Measurements from ENCODE around the gene SYNDIG1. TPM values are rescaled to one million over a fixed set of nuclear protein-coding genes. Genes with fewer than 3 reads are reported as not detected.

SYNDIG1 gene
- total and polyA plus RNA-seq, 2 experiments from 2014 or later: 1.7 to 2.4 TPM

DNA sequence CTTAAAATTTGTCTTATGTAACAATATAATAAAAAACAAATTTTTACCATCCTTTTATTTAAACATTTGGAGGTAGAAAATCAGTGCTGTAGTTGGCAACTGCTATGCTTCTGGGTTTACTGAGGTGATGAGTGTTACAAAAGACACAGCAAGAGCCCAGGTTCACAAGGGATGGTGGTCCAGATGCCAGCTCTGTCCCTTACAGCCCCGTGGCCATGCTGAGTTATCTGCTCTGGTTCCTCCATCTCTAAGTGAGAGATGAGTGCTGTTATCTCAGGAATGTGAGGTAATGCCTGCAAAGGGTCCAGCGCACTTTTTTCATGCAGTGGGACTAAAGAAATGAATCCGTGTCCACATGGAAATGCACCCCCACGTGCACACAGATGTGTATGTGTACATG is 17.8 kb downstream of the SYNDIG1 start:
- H3K27me3 ChIP-seq: no peaks in the 10 kb centered on the region

DNA sequence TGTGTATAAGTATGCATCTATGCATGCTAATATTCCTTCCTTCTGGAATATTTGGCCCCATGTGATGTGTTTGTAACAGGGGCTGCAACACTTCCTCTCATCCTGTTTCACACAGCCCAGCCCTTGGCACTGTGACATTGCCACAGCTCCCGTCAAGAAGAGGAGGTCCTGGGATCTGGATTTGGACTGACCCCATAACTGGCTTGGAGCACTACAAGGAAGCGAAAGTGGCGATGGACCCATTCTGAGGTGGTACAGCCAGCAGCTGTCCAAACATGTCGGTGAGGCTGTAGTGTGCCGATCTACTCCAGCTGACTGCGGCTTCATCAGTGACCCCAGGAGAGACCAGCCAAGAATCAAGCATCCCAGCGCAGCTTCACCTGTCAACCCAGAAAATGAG is 18.2 kb downstream of the SYNDIG1 start:
- H3K27me3 ChIP-seq: no peaks in the 10 kb centered on the region
- no peaks in the 10 kb centered on the region for H3K4me1 ChIP-seq (ENCODE audit: low read depth)
- no peak for DNase-seq (ENCODE audit: low read depth in 1 of 2, low spot score in 1 of 2)
- H3K36me3 ChIP-seq: no peaks in the 10 kb centered on the region
- no peaks in the 10 kb centered on the region for H3K9me3 ChIP-seq (ENCODE audit: low read depth)
- no peak overlapping the region for H3K27ac ChIP-seq
- TF ChIP-seq, protein P1, sequence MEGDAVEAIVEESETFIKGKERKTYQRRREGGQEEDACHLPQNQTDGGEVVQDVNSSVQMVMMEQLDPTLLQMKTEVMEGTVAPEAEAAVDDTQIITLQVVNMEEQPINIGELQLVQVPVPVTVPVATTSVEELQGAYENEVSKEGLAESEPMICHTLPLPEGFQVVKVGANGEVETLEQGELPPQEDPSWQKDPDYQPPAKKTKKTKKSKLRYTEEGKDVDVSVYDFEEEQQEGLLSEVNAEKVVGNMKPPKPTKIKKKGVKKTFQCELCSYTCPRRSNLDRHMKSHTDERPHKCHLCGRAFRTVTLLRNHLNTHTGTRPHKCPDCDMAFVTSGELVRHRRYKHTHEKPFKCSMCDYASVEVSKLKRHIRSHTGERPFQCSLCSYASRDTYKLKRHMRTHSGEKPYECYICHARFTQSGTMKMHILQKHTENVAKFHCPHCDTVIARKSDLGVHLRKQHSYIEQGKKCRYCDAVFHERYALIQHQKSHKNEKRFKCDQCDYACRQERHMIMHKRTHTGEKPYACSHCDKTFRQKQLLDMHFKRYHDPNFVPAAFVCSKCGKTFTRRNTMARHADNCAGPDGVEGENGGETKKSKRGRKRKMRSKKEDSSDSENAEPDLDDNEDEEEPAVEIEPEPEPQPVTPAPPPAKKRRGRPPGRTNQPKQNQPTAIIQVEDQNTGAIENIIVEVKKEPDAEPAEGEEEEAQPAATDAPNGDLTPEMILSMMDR (IDR thresholded peaks at IDR 0.05; ENCODE audit: low read depth, low read length): no peak
- H3K4me3 ChIP-seq: no peak overlapping the region

More for the DNA sequence above, 17.8 kb downstream of the SYNDIG1 start:
- peak in 1 of 2 donors; percentile 11 for DNase-seq (ENCODE audit: low read depth in 1 of 2, low spot score in 1 of 2)
- H3K4me3 ChIP-seq: no peak overlapping the region
- TF ChIP-seq, protein P1 (IDR thresholded peaks at IDR 0.05; ENCODE audit: low read depth, low read length): no peak
- H3K27ac ChIP-seq: no peak overlapping the region
- H3K4me1 ChIP-seq (ENCODE audit: low read depth): no peaks in the 10 kb centered on the region
- H3K9me3 ChIP-seq (ENCODE audit: low read depth): no peaks in the 10 kb centered on the region
- no peaks in the 10 kb centered on the region for H3K36me3 ChIP-seq

DNA sequence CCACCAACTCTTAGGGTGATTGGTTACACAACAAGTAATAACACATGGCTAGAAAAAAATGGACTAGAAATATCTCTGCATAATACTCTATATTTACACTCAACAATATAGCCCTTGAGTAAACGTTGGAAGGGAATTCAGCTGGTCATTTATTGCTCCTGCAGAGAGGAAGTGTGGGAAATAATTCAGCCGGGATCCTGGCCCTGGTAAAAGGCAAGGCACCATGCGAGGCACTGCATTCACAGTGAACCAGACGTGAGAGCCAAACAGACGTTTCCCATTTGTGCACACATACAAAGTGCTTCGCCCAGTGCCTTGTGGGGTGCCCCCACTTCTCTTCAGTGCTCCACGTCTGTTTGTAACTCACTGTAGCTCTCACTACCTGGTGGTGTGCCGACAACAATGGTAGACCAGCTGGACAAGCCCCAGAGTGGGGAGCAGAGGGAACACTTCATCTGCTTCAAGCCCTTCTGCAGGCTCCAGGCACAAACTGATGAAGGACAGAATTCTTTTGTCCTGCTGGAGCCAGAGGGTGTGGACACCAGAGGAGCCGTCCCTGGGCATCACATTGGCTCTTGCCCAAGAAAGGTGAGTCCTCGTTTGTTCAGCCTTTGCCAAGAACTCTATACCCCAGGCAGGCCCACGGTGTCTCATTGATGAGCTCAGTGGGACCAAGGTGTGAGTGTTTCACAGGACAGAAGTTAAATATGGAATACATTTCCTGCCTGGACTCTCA is 18.8 kb downstream of the SYNDIG1 start:
- H3K9me3 ChIP-seq (ENCODE audit: low read depth): no peaks in the 10 kb centered on the region
- no peaks in the 10 kb centered on the region for H3K36me3 ChIP-seq
- TF ChIP-seq, protein P1 (IDR thresholded peaks at IDR 0.05; ENCODE audit: low read depth, low read length): no peak
- H3K4me1 ChIP-seq (ENCODE audit: low read depth): no peaks in the 10 kb centered on the region
- H3K4me3 ChIP-seq: no peak overlapping the region
- H3K27me3 ChIP-seq: no peaks in the 10 kb centered on the region
- H3K27ac ChIP-seq: no peak overlapping the region
- DNase-seq (ENCODE audit: low read depth in 1 of 2, low spot score in 1 of 2): no peak

DNA sequence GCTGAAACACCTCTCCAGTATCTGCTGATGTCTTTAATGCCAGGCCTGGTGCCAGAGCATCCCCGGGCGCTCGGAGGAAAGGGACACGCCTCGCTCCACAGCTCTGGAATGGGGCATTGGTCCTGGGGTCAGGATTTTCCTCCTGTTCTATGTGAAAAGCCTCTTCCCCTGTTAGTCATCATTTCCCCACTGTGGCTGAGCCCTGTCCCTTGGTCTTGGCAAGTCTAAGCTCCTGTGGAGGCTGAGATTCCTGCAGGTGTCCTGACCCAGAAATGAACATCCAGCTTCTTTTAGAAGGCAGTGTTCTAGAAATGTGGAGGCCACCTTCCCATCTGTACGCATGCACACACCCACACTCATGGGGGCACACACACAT is 19.4 kb downstream of the SYNDIG1 start:
- TF ChIP-seq, protein P1 (IDR thresholded peaks at IDR 0.05; ENCODE audit: low read depth, low read length): no peak
- no peaks in the 10 kb centered on the region for H3K36me3 ChIP-seq
- no peaks in the 10 kb centered on the region for H3K4me1 ChIP-seq (ENCODE audit: low read depth)
- H3K27ac ChIP-seq: no peak overlapping the region
- H3K4me3 ChIP-seq: no peak overlapping the region
- no peaks in the 10 kb centered on the region for H3K27me3 ChIP-seq
- H3K9me3 ChIP-seq (ENCODE audit: low read depth): no peaks in the 10 kb centered on the region
- DNase-seq (ENCODE audit: low read depth in 1 of 2, low spot score in 1 of 2): no peak

DNA sequence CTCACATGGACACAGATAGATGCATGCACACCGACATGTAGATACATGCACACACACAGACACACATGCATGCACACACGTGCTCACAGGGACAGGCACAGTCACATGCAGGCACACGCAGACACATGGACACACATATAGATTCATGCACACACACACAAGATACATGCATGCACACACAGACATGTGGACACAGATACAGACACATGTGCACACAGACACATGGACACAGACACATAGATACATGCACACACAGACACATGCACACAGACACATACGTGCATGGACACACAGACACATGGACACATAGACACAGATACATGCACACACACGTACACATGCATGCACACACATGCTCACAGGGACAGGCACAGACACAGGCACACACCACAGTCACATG is 19.8 kb downstream of the SYNDIG1 start:
- Histone ChIP-seq H3K4me1 (ENCODE audit: low read depth) (no peaks in the 10 kb centered on the region), H3K4me3 (no peak overlapping the region), H3K27ac (no peak overlapping the region), H3K27me3 (no peaks in the 10 kb centered on the region), H3K9me3 (ENCODE audit: low read depth) (no peaks in the 10 kb centered on the region), H3K36me3 (no peaks in the 10 kb centered on the region)
- no peak for DNase-seq (ENCODE audit: low read depth in 1 of 2, low spot score in 1 of 2)
- TF ChIP-seq, protein P1 (IDR thresholded peaks at IDR 0.05; ENCODE audit: low read depth, low read length): no peak

All from cardiac muscle cell (in vitro differentiated cells and primary cell).